A549 (cell line): ENCODE data around the gene AKIRIN1.

ENCODE experiments used
- CHD2 ChIP-seq: fragments of 150-350 bp; IDR thresholded peaks from 2 replicates; pipeline ENCODE4 v1.6.1; 2014; ENCODE audit warnings: low read length; ENCODE audit not compliant: partially characterized antibody
- ESRRA ChIP-seq: fragments of 150-350 bp; IDR thresholded peaks from 2 replicates; pipeline ENCODE4 v1.6.1; 2014; ENCODE audit warnings: mild to moderate bottlenecking, low read length, borderline replicate concordance
- JUN ChIP-seq, 2 experiments: fragments of >200 bp; sonication (Bioruptor Twin); formaldehyde crosslinking; IDR thresholded peaks; 2 replicates in 1 of 2; 3 replicates in 1 of 2; pipeline ENCODE4 v1.6.1; 2016 to 2017
- POLR2A ChIP-seq: IDR thresholded peaks from 2 replicates; pipeline ENCODE4 v1.6.1; 2012; ENCODE audit warnings: mild to moderate bottlenecking, low read length
- POLR2AphosphoS2 ChIP-seq: conservative IDR thresholded peaks from 2 replicates; pipeline ENCODE4 v1.6.1; 2012; ENCODE audit warnings: low read length, improper control_type of control experiment, inconsistent platforms
- RFX5 ChIP-seq: fragments of 450-650 bp; IDR thresholded peaks from 2 replicates; pipeline ENCODE4 v1.7.1; 2014; ENCODE audit warnings: antibody characterized with exemption, mild to moderate bottlenecking, moderate library complexity
- TF ChIP-seq, protein P1 (sequence below): fragments of >200 bp; sonication (Bioruptor Twin); formaldehyde crosslinking; IDR thresholded peaks from 3 replicates; pipeline ENCODE4 v1.5.1; 2016
- TF ChIP-seq, protein P2 (sequence below): fragments of 200-600 bp; sonication (generic); IDR thresholded peaks from 2 replicates; pipeline ENCODE4 v1.6.1; 2016; ENCODE audit warnings: antibody characterized with exemption, mild to moderate bottlenecking, moderate library complexity

DNA sequence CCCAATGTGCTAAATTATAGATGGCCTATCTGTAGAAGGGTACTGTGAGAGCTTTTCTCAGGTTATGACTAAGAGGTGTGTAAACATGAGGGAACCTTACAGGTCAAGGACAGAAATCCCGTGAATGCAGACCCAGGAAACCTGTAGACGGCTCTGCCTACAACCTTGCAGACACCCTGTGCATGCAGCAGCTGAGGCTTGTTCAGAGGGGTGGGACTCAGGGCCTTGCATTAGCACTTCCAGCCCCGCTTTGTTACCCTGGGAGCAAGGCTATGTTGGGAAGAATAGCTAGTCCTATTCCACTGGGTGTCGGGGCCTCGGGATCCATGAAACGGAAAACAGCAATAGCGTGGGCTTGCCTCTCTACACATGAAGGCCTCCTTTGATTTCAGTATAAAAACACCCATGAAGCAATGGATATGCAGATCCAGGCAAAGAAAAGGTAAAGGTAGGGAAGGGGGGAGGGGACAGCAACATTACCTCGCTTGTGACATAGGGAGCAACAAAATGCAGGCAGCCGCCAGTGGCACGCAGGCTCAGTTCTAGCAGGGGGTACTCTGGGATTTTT, 25.6 kb downstream of the AKIRIN1 start:
- TF ChIP-seq POLR2AphosphoS2 (no peak), POLR2A (no peak), JUN (IDR thresholded peaks at IDR 0.05) (no peak), RFX5 (no peak), ESRRA (no peak), CHD2 (no peak)
- TF ChIP-seq, protein P1, sequence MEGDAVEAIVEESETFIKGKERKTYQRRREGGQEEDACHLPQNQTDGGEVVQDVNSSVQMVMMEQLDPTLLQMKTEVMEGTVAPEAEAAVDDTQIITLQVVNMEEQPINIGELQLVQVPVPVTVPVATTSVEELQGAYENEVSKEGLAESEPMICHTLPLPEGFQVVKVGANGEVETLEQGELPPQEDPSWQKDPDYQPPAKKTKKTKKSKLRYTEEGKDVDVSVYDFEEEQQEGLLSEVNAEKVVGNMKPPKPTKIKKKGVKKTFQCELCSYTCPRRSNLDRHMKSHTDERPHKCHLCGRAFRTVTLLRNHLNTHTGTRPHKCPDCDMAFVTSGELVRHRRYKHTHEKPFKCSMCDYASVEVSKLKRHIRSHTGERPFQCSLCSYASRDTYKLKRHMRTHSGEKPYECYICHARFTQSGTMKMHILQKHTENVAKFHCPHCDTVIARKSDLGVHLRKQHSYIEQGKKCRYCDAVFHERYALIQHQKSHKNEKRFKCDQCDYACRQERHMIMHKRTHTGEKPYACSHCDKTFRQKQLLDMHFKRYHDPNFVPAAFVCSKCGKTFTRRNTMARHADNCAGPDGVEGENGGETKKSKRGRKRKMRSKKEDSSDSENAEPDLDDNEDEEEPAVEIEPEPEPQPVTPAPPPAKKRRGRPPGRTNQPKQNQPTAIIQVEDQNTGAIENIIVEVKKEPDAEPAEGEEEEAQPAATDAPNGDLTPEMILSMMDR = no peak
- TF ChIP-seq, protein P2, sequence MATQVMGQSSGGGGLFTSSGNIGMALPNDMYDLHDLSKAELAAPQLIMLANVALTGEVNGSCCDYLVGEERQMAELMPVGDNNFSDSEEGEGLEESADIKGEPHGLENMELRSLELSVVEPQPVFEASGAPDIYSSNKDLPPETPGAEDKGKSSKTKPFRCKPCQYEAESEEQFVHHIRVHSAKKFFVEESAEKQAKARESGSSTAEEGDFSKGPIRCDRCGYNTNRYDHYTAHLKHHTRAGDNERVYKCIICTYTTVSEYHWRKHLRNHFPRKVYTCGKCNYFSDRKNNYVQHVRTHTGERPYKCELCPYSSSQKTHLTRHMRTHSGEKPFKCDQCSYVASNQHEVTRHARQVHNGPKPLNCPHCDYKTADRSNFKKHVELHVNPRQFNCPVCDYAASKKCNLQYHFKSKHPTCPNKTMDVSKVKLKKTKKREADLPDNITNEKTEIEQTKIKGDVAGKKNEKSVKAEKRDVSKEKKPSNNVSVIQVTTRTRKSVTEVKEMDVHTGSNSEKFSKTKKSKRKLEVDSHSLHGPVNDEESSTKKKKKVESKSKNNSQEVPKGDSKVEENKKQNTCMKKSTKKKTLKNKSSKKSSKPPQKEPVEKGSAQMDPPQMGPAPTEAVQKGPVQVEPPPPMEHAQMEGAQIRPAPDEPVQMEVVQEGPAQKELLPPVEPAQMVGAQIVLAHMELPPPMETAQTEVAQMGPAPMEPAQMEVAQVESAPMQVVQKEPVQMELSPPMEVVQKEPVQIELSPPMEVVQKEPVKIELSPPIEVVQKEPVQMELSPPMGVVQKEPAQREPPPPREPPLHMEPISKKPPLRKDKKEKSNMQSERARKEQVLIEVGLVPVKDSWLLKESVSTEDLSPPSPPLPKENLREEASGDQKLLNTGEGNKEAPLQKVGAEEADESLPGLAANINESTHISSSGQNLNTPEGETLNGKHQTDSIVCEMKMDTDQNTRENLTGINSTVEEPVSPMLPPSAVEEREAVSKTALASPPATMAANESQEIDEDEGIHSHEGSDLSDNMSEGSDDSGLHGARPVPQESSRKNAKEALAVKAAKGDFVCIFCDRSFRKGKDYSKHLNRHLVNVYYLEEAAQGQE = no peak
